ENCODE measurements around the gene ERC1.
"Not testable (repeated sequence)": the region's sequence is repeated elsewhere in the genome, so short reads cannot be mapped to it uniquely, and the experiment has no call there.

Gene ERC1

GRCh38 chr12:1022032-1022970 lies 31.3 kb downstream of the ERC1 start:
- DNase-seq (ENCODE audit: low read depth in 2 of 2): no peak

DNA sequence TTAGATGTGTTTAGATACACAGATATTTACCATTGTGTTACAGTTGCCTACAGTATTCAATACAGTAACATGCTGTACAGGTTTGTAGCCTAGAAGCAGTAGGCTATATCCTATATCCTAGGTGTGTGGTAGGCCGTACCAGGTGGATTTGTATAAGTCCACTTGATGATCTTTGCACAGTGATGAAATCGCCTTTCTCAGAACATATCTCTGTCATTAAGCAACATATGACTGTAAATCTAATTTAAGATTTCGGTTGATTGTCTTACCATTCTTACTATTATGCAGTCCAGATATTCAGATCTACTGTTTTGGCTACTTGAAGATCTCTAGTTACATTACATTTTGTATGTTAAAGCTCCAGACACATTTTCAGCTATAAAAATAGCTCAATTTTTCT lies 39.8 kb downstream of the ERC1 start:
- DNase-seq (ENCODE audit: low read depth in 2 of 2): no peak

- no peak for DNase-seq (ENCODE audit: low read depth in 2 of 2)
Observed at GRCh38 chr12:1034243-1034642, 43.2 kb downstream of the ERC1 start.

GRCh38 chr12:1034751-1035457 lies 43.9 kb downstream of the ERC1 start:
- DNase-seq (ENCODE audit: low read depth in 2 of 2): no peak

GRCh38 chr12:1041478-1041877 lies 50.5 kb downstream of the ERC1 start:
- no peak for DNase-seq (ENCODE audit: low read depth in 2 of 2)

GRCh38 chr12:1044199-1044598 lies 53.2 kb downstream of the ERC1 start:
- DNase-seq (ENCODE audit: low read depth in 2 of 2): no peak

DNA sequence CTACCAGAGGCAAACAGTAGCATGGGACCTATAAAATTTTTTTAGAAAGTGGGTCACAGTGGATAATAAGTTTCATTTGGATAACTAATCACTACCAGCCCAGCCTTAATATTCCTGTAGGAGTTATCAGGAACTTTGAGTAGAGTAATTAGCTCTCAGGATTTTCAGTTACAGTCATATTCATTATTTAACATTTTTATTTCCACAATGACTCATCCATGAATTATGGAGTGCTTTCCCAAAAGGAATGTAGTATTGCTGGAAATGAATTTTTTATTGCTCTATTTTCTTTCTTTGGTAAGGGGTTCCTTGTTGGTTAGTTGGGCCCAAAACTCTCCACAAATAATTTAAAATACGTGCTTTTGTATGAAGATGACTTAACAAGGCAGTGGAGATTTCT lies 53.7 kb downstream of the ERC1 start:
- DNase-seq (ENCODE audit: low read depth in 2 of 2): no peak

DNA sequence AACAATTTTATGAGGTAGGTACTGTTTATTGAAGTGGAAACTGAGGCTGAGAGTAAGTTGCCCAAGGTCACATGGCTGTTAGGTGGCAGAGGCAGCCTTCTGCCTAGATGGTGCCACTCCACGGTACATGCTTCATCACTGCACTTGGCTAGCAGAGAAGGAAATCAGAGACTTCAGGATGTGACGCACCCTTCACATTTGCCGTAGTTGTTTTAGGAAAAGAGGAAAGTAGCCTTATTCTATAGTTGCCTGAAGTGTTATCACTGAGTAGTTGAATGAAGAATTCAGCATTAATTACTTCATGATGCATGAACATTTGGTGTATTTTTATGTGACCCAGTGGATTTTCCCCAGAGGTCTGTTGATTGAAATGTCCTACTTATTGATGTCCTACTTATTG lies 55.7 kb downstream of the ERC1 start:
- no peak for DNase-seq (ENCODE audit: low read depth in 2 of 2)

DNA sequence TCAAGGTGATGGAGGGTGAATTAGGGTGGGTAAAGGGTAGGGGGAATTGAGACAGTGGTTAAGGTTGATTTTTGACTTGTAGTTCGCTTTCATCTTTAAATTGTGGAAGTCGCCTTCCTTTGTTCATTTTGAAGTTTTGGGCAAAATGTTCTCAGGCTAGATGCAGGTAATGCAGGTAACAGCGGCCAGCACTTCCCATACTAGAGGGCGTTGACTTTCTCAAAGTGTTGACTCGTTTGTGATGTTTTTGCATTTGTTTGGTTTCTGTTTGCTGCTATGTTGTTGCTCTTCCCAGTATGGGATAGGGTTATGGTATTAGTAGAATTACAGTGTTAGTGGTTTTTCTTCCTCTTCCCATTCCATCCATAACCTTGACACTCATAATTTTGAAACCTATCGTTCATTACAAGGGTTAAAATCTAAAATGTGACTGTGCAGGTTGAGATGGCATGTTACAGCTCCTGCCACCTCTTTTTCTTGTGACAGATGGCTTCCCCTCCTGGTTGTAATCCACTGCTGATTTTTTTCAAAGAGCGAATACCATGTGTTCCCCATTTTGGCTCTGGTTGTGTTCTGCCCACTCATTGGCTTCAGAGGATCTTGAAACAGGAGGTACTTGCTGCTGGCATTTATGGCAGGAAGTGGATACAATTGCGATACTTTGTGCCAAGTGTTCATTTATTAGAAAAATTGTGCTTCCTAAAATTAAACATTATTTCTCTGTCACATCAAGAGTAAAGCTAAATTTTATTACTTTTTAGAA lies 57.1 kb downstream of the ERC1 start:
- DNase-seq (ENCODE audit: low read depth in 2 of 2): no peak

- DNase-seq (ENCODE audit: low read depth in 2 of 2): no peak
Observed at GRCh38 chr12:1050059-1050707, 59.2 kb downstream of the ERC1 start.

- DNase-seq (ENCODE audit: low read depth in 2 of 2): not testable (repeated sequence)
Observed at GRCh38 chr12:1051672-1052071, 60.6 kb downstream of the ERC1 start.

DNA sequence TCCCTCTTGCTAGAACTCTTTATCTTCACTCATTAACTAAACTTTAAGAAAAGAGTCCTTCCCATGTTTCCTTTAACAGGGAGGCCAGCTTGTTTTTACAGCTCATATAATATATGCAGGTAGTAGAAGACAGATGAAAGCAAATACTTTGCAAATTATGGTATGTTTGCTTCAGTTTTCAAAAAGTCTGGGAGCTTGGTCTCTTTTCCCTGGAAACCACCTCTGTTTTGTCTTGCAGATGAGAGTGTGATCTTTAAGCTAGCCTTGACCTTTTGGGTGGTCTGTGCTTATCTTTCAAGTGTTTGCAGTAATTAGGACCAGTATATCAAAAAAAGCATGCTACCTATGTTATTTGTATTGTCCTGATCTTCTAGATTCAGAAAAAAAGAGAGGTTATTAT lies 62.7 kb downstream of the ERC1 start:
- DNase-seq (ENCODE audit: low read depth in 2 of 2): no peak

GRCh38 chr12:1054117-1054870 lies 63.3 kb downstream of the ERC1 start:
- DNase-seq (ENCODE audit: low read depth in 2 of 2): no peak

- no peak for DNase-seq (ENCODE audit: low read depth in 2 of 2)
Observed at GRCh38 chr12:1056390-1056789, 65.4 kb downstream of the ERC1 start.

- DNase-seq (ENCODE audit: low read depth in 2 of 2): no peak
Observed at GRCh38 chr12:1058423-1058822, 67.4 kb downstream of the ERC1 start.

GRCh38 chr12:1059162-1059561 lies 68.1 kb downstream of the ERC1 start:
- no peak for DNase-seq (ENCODE audit: low read depth in 2 of 2)

GRCh38 chr12:1063852-1064251 lies 72.8 kb downstream of the ERC1 start:
- DNase-seq (ENCODE audit: low read depth in 2 of 2): no peak

DNA sequence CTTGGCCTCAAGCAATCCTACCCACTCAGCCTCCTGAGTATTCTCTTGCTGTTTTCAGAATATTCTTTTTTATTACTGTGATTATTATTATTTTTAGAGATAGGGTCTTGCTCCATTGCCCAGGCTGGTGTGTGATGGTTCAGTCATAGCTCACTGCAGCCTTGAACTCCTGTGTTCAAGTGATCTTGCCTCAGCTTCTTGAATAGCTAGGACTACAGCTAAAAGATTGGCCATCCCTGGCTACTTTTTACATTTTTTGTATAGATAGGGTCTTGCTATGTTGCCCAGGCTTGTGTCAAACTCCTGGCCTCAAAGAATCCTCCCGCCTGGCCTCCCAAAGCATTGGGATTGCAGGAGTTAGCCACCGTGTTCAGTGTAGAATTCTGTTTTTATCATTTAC lies 73.3 kb downstream of the ERC1 start:
- no peak for DNase-seq (ENCODE audit: low read depth in 2 of 2)

DNA sequence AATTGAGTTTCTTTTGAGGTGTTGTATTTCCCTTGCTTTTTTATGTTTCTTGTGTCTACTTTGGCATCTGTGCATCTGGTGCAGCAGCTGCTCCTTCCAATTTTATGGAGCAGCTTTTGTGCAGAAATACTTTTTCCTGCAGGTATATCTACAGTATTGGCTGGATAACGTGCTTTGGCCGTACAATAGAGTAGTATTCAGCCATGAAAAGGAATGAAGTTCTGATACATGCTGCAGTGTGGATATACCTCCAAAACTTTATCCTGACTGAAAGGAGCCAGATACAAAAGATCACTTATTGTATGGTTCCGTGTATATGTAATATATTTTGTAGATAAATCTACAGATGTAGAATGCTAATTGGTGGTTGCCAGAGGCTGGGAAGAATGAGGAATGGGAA lies 74.6 kb downstream of the ERC1 start:
- no peak for DNase-seq (ENCODE audit: low read depth in 2 of 2)

DNA sequence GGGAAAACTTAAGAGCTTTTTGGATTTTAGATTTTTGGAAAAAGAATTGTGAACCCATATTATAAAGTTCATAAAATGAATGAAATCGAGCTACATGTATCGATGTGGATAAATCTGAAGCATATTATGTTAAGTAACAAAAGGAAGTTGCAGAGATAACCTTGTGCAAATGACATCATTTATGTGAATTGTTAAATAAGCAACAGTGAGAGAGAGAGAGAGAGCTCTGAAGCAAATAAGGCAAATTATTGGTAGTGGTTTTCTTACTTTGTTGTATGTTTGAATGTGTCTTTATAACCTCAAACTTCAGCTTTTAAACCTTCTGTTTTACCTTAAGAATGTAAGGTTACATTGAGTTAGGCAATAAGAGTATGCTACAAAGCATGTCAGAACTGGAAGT lies 78.8 kb downstream of the ERC1 start:
- DNase-seq (ENCODE audit: low read depth in 2 of 2): no peak

GRCh38 chr12:1071182-1071581 lies 80.2 kb downstream of the ERC1 start:
- DNase-seq (ENCODE audit: low read depth in 2 of 2): no peak
